A673 (cell line): ENCODE measurements around the gene KIAA1549.

Experiments used
- EZH2 ChIP-seq: fragments of 200-600 bp; sonication (generic); IDR thresholded peaks from 2 replicates; pipeline ENCODE4 v1.6.1; 2017; ENCODE audit warnings: borderline replicate concordance, low read depth, mild to moderate bottlenecking, mixed read lengths, antibody characterized with exemption, low read length; ENCODE audit not compliant: poor library complexity, severe bottlenecking
- TF ChIP-seq, protein P1 (sequence below): fragments of 300-800, 200-600 bp; sonication (generic); conservative IDR thresholded peaks from 2 replicates; pipeline ENCODE4 v1.5.1; 2017; ENCODE audit warnings: low read depth, mild to moderate bottlenecking, antibody characterized with exemption, low read length, moderate library complexity, mixed read lengths

GRCh38 chr7:138785587-138786437 is 195.4 kb downstream of the KIAA1549 start:
- no peak for TF ChIP-seq EZH2
- TF ChIP-seq, protein P1, sequence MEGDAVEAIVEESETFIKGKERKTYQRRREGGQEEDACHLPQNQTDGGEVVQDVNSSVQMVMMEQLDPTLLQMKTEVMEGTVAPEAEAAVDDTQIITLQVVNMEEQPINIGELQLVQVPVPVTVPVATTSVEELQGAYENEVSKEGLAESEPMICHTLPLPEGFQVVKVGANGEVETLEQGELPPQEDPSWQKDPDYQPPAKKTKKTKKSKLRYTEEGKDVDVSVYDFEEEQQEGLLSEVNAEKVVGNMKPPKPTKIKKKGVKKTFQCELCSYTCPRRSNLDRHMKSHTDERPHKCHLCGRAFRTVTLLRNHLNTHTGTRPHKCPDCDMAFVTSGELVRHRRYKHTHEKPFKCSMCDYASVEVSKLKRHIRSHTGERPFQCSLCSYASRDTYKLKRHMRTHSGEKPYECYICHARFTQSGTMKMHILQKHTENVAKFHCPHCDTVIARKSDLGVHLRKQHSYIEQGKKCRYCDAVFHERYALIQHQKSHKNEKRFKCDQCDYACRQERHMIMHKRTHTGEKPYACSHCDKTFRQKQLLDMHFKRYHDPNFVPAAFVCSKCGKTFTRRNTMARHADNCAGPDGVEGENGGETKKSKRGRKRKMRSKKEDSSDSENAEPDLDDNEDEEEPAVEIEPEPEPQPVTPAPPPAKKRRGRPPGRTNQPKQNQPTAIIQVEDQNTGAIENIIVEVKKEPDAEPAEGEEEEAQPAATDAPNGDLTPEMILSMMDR, result no peak
